Activated CD4-positive, alpha-beta T cell treated with anti-CD3 and anti-CD28 coated beads, Interleukin-2, amount 50 U/mL, for 1 hour (primary cell): ENCODE results near the gene ENPP1.
"Not testable (repeated sequence)": the region's sequence is repeated elsewhere in the genome, so short reads cannot be mapped to it uniquely, and the experiment has no call there.

Experiments
- DNase-seq: peaks from one replicate; pipeline ENCODE4 v3.0.0-alpha.2; 2020

The ENPP1 gene

DNA sequence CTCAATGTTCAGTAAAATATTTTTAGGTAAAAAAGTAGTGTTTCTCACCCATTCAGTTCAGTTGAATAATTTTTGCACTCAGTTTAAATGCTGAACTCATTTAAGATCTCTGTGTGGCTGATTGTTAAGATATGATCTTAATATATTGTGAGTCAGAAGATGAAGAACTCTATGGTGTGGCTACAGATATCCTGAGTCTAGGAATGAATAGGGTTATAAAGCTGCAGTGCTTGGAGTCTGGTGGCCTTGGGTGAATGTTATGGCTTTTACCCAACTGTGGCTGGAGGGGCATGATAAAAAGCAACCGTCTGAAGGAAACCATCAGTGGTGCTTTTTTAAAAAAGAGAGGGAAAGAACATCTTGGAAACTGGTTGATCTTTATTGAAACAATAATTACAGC, 77.4 kb downstream of the ENPP1 start:
- no peak for DNase-seq

DNA sequence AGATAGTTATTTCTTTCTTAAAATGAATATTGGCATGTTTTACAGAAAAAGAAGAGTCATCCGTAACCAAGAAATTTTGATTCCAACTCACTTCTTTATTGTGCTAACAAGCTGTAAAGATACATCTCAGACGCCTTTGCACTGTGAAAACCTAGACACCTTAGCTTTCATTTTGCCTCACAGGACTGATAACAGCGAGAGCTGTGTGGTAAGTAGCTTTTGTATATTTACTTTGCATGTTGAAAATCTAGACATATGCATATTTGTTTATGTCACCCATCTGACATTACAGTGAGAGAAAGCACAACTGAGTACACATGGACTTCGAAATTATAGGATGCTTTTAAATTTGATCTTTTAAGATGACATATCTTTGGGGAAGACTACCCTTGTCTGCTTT, 78.7 kb downstream of the ENPP1 start:
- DNase-seq, result no peak

DNA sequence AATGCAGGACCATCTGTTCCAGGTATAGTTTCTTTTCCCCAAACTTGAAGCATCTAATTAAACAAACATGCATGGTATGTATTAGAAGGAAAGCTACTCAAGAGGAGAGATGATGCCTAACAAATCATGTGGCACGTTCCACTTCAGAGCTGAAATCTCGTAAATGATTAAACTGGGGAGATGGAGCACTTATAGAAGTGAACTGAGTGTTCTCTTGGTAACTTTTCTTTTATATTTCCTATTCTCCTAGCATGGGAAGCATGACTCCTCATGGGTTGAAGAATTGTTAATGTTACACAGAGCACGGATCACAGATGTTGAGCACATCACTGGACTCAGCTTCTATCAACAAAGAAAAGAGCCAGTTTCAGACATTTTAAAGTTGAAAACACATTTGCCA, 82.3 kb downstream of the ENPP1 start:
- no peak for DNase-seq

- DNase-seq, result no peak
Measured at GRCh38 chr6:131893198-131893597, 85.4 kb downstream of the ENPP1 start.

GRCh38 chr6:131894493-131895424, 86.9 kb downstream of the ENPP1 start:
- DNase-seq, result no peak

GRCh38 chr6:131897050-131897435, 89.2 kb downstream of the ENPP1 start:
- DNase-seq, result no peak

DNA sequence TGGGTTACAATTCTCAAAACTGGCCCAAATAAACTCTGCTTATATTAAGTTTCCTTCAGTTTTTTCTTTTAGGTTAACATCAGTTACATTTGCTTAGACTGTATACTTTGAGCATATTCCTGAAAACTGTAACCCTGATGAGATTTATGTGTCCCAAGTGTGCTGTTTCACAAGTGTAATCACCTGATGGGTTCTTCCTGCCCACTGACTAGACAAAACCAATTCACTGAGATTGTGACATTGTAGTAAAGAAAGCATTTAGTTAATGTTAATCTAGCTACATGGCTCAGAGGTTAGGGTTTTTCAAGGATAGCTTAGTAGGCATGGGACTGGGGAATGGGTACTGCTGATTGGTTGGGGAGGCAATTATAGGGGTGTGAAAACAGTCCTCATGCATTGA, 89.8 kb downstream of the ENPP1 start:
- no peak for DNase-seq

DNA sequence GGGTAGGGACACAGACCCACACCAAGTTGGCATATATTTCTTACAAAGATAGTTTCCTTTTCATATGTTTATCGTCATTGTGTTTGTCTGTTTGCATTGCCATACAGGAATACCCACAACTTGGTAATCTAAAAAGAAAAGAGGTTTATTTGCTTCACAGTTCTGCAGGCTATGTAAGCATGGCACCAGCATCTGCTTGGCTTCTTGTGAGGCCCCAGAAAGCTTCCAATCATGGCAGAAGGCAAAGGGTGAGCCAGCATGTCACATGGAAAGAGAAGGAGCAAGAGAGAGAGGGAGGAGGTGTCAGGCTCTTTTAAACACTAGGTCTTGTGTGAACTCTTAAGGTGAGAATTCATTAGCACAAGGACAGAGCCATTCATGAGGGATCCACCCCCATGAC, 90.9 kb downstream of the ENPP1 start:
- no peak for DNase-seq

GRCh38 chr6:131900231-131900630, 92.4 kb downstream of the ENPP1 start:
- no peak for DNase-seq

GRCh38 chr6:131901326-131901873, 93.6 kb downstream of the ENPP1 start:
- not testable (repeated sequence) for DNase-seq

GRCh38 chr6:131903734-131904133, 95.9 kb downstream of the ENPP1 start:
- DNase-seq, result not testable (repeated sequence)

- not testable (repeated sequence) for DNase-seq
Measured at GRCh38 chr6:131908787-131909186, 101.0 kb downstream of the ENPP1 start.

- DNase-seq, result peak; percentile 66
Measured at GRCh38 chr6:131909408-131910218, 101.8 kb downstream of the ENPP1 start.

- DNase-seq, result no peak
Measured at GRCh38 chr6:131910219-131910589, 102.4 kb downstream of the ENPP1 start.

DNA sequence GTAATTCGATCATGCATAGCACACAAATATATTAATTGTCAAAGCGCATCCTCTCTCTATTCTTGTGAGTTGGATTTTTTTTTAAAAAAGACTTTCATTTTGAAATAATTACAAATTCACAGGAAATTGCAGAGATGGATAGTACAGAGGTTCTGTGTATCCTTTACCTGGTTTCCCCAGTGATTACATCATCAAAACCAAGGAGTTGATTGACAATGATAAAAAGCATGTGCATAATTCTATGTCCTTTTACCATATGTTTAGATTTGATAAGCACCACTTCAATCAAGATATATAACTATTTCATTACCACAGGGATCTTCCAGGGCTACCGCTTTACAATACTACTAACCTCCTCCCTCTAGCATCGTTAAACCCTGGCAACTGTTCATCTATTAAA, 103.1 kb downstream of the ENPP1 start:
- no peak for DNase-seq

DNA sequence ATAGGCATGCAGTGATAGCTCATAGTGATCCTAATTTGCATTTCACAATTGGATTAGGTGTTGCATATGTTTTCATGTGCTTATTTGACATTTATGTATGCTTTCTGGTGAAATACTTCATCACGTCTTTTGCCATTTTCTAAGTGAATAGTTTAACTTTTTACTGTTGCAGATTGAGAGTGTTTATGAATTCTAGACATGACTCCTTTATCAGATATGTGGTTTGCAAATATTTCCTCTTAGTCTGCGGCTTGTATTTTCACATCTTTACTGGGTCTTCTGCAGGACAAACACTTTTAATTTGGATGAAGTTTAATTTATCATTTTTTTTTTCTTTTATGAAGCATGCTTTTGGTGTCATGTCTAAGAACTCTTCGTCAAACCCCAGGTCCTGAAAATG, 104.1 kb downstream of the ENPP1 start:
- DNase-seq, result no peak

- DNase-seq, result no peak
Measured at GRCh38 chr6:131914234-131914633, 106.4 kb downstream of the ENPP1 start.

DNA sequence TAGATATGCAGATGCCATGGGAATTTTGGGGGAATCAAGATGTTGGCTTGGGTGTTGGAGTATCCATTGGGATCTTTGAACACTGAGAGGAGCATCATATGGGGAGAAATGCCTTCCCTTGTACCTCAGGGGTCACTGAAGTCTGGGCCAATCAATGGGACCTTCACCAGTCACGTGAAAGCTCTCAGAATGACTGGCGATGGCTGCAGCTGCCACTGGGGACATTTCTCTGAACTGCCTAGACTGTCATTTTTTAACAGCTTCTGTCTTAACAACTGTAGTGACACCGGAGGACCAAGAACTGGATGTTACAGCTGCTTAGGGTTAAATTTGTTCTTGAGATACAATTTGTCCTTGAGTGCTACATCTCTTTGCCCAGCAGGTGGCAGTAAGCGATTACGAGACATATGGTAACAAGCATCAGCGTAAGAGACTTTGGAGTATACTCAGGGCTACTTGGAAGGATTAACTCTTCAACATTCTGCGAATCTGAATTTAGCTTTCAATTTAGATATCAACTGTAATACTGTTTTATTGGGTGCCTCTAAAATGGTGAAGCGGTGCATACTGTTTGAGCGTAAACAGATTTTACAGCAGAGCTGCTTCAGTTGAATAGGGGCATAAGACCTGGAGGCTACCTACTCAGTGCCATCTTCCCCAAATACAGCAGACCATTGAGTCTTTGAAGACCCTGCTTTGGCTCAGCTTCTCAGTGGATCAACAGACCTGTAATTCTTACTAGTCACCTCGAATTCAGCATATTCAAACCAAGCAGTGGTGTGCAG, 107.3 kb downstream of the ENPP1 start:
- peak; percentile 38 for DNase-seq

- DNase-seq, result not testable (repeated sequence)
Measured at GRCh38 chr6:131916091-131916796, 108.4 kb downstream of the ENPP1 start.

- no peak for DNase-seq
Measured at GRCh38 chr6:131916847-131917246, 109.0 kb downstream of the ENPP1 start.

DNA sequence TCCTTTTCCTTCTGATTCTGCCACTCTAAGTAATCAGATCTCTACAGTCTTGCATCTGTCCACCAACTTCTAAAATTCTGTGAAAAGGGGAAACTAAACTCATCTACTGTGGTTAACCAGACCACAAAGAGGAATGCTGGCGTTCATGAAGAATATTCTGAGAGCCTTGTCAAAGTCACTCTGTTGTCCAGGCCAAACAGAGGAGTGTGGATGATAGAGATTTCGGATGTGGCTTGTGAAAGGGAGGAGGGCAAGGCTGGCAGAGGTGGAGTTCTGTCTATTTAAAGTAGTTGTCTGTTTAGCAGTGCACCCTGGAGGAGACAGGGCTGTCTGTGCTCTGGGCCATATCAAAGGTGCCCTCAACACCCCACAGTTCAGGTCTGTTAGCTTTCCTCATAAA, 109.5 kb downstream of the ENPP1 start:
- DNase-seq, result no peak
